H1 (cell line): ENCODE data around the gene CFDP1. TPM values are rescaled to one million over a fixed set of nuclear protein-coding genes. Genes with fewer than 3 reads are reported as not detected.
"Not testable (repeated sequence)": the region's sequence is repeated elsewhere in the genome, so short reads cannot be mapped to it uniquely, and the experiment has no call there.

ENCODE experiments used
- CTCF ChIA-PET: fragments of 300-600 bp; sonication (Branson Sonifier 250); formaldehyde crosslinking; loops from one replicate; lab custom pipeline; 2021; ENCODE audit not compliant: partially characterized antibody; lab: Charles Lee
- POLR2A ChIA-PET: fragments of 300-600 bp; sonication (Branson Sonifier 250); formaldehyde crosslinking; loops from one replicate; lab custom pipeline; 2021; ENCODE audit warnings: inconsistent platforms; ENCODE audit not compliant: partially characterized antibody; lab: Charles Lee
- DNase-seq, 2 experiments: peaks; one replicate each; pipeline versions ENCODE4 v3.0.0 to v3.0.0-alpha.2; 2010 to 2022; ENCODE audit warnings: low spot score in 2 of 2, low read depth in 1 of 2, mixed read lengths in 1 of 2
- FAIRE-seq: peaks from 2 replicates; lab custom pipeline; 2011; peaks lifted over from hg19 to GRCh38; lab: Jason Lieb, UNC
- H2AFZ ChIP-seq: 2 replicates; pipeline ENCODE4 v1.8.1; 2012; ENCODE audit warnings: low read length, inconsistent platforms
- H2AK5ac ChIP-seq: 2 replicates; pipeline ENCODE4 v1.6.1; 2013; ENCODE audit warnings: low read depth, low read length
- H2BK120ac ChIP-seq: replicated peaks from 2 replicates; pipeline ENCODE3; 2013; ENCODE audit warnings: low read depth, low read length, inconsistent platforms
- H2BK12ac ChIP-seq: 2 replicates; pipeline ENCODE4 v1.6.1; 2013; ENCODE audit warnings: low read depth, low read length
- H2BK15ac ChIP-seq: 2 replicates; pipeline ENCODE4 v1.6.1; 2013; ENCODE audit warnings: low read length
- H2BK20ac ChIP-seq: 2 replicates; pipeline ENCODE4 v1.6.1; 2013; ENCODE audit warnings: low read length
- H2BK5ac ChIP-seq: 2 replicates; pipeline ENCODE4 v1.6.1; 2013; ENCODE audit warnings: low read depth, low read length
- H3K14ac ChIP-seq: 2 replicates; pipeline ENCODE4 v1.6.1; 2013; ENCODE audit warnings: inconsistent platforms; ENCODE audit not compliant: insufficient read length
- H3K18ac ChIP-seq: 2 replicates; pipeline ENCODE4 v1.6.1; 2013; ENCODE audit warnings: low read length; ENCODE audit errors: extremely low read depth
- H3K23ac ChIP-seq: 2 replicates; pipeline ENCODE4 v1.6.1; 2013; ENCODE audit warnings: inconsistent platforms; ENCODE audit not compliant: insufficient read length
- H3K23me2 ChIP-seq: 2 replicates; pipeline ENCODE4 v1.6.1; 2013; ENCODE audit warnings: low read depth, low read length
- H3K27ac ChIP-seq: 2 replicates; pipeline ENCODE4 v1.6.1; 2011; ENCODE audit warnings: low read depth, low read length, inconsistent platforms
- H3K27me3 ChIP-seq, 4 experiments: replicated peaks in 1 of 4; 1 replicate in 1 of 4; 2 replicates in 3 of 4; pipeline versions ENCODE4 v1.6.1 to v1.8.1; 2011 to 2013; ENCODE audit warnings: low read length in 3 of 4, mild to moderate bottlenecking in 3 of 4, inconsistent platforms in 2 of 4, mixed read lengths in 2 of 4, moderate library complexity in 1 of 4; ENCODE audit not compliant: control insufficient read depth in 3 of 4, insufficient read depth in 3 of 4; ENCODE audit errors: extremely low read depth in 1 of 4
- H3K36me3 ChIP-seq, 4 experiments: 2 replicates each; pipeline versions ENCODE4 v1.6.1 to v1.8.1; 2011 to 2013; ENCODE audit warnings: mild to moderate bottlenecking in 4 of 4, low read length in 3 of 4, moderate library complexity in 2 of 4, control low read depth in 1 of 4, inconsistent platforms in 1 of 4; ENCODE audit not compliant: insufficient read depth in 4 of 4, control insufficient read depth in 2 of 4
- H3K4ac ChIP-seq: replicated peaks from 2 replicates; pipeline ENCODE3; 2013; ENCODE audit warnings: low read length, low read depth, mixed read lengths, inconsistent platforms; ENCODE audit not compliant: insufficient read length
- H3K4me1 ChIP-seq, 4 experiments: replicated peaks in 1 of 4; 1 replicate in 1 of 4; 2 replicates in 3 of 4; pipeline versions ENCODE4 v1.6.1 to v1.8.1; 2011 to 2013; ENCODE audit warnings: low read length in 3 of 4, inconsistent platforms in 2 of 4, mixed read lengths in 1 of 4; ENCODE audit not compliant: insufficient read depth in 4 of 4, control insufficient read depth in 3 of 4
- H3K4me2 ChIP-seq, 2 experiments: 2 replicates each; pipeline versions ENCODE4 v1.6.1 to v1.8.1; 2011 to 2013; ENCODE audit warnings: low read depth in 2 of 2, low read length in 2 of 2, control low read depth in 1 of 2, inconsistent platforms in 1 of 2, mild to moderate bottlenecking in 1 of 2; ENCODE audit not compliant: insufficient read depth in 1 of 2
- H3K4me3 ChIP-seq, 4 experiments: fragments of 200-600, 300-600 bp in 1 of 4; sonication (generic), shearing (Covaris generic), sonication (Bioruptor Twin) in 1 of 4; 2 replicates each; pipeline versions ENCODE4 v1.5.1 to v1.8.1; 2011 to 2016; ENCODE audit warnings: low read length in 4 of 4, low read depth in 3 of 4, control low read depth in 2 of 4, inconsistent platforms in 2 of 4, mild to moderate bottlenecking in 2 of 4, mixed read lengths in 1 of 4, moderate library complexity in 1 of 4; ENCODE audit not compliant: insufficient read depth in 2 of 4; ENCODE audit errors: extremely low read depth in 1 of 4
- H3K56ac ChIP-seq: replicated peaks from 2 replicates; pipeline ENCODE3; 2013; ENCODE audit warnings: low read depth, mild to moderate bottlenecking, mixed read lengths, low read length, inconsistent platforms; ENCODE audit not compliant: insufficient read length
- H3K79me1 ChIP-seq: 2 replicates; pipeline ENCODE4 v1.6.1; 2013; ENCODE audit warnings: low read depth, low read length, control low read depth
- H3K79me2 ChIP-seq, 2 experiments: 2 replicates each; pipeline versions ENCODE4 v1.6.1 to v1.8.1; 2012 to 2013; ENCODE audit warnings: low read length in 2 of 2, mild to moderate bottlenecking in 2 of 2, inconsistent platforms in 1 of 2; ENCODE audit not compliant: insufficient read depth in 2 of 2, control insufficient read depth in 1 of 2
- H3K9ac ChIP-seq, 4 experiments: replicated peaks in 1 of 4; 1 replicate in 1 of 4; 2 replicates in 3 of 4; pipeline versions ENCODE4 v1.6.1 to v1.8.1; 2011 to 2013; ENCODE audit warnings: low read depth in 3 of 4, low read length in 3 of 4, control low read depth in 2 of 4, mild to moderate bottlenecking in 2 of 4, moderate library complexity in 2 of 4, inconsistent platforms in 1 of 4; ENCODE audit errors: extremely low read depth in 1 of 4
- H3K9me3 ChIP-seq, 2 experiments: 2 replicates each; pipeline versions ENCODE4 v1.6.1 to v1.8.1; 2012 to 2013; ENCODE audit warnings: mild to moderate bottlenecking in 2 of 2, moderate library complexity in 2 of 2, control low read depth in 1 of 2, inconsistent platforms in 1 of 2, low read depth in 1 of 2, low read length in 1 of 2, mixed read lengths in 1 of 2; ENCODE audit not compliant: insufficient read depth in 2 of 2
- H4K20me1 ChIP-seq, 2 experiments: replicated peaks in 1 of 2; 2 replicates each; pipeline versions ENCODE3 to v1.8.1; 2011 to 2013; ENCODE audit warnings: inconsistent platforms in 2 of 2, low read length in 2 of 2, mild to moderate bottlenecking in 1 of 2; ENCODE audit not compliant: insufficient read depth in 2 of 2, control insufficient read depth in 1 of 2
- H4K5ac ChIP-seq: 2 replicates; pipeline ENCODE4 v1.6.1; 2013; ENCODE audit warnings: low read length, low read depth, mixed read lengths, inconsistent platforms; ENCODE audit not compliant: insufficient read length
- H4K8ac ChIP-seq: 2 replicates; pipeline ENCODE4 v1.8.0; 2013; ENCODE audit warnings: mild to moderate bottlenecking, moderate library complexity, low read length, inconsistent platforms; ENCODE audit not compliant: insufficient read depth; ENCODE audit errors: extremely low read depth
- H4K91ac ChIP-seq: replicated peaks from 2 replicates; pipeline ENCODE3; 2013; ENCODE audit warnings: low read length, mixed read lengths, inconsistent platforms; ENCODE audit not compliant: insufficient read length
- WGBS, 2 experiments: shearing (Covaris generic) in 1 of 2; methylation state at CpG; one replicate each; pipeline versions ENCODE4 v1.1.6 to v1.1.7; 2013 to 2015; ENCODE audit warnings: low lambda C conversion rate in 2 of 2, mixed read lengths in 2 of 2, inconsistent platforms in 1 of 2, low coverage in 1 of 2, missing lambda C conversion rate in 1 of 2; ENCODE audit not compliant: insufficient replicate concordance in 2 of 2, insufficient coverage in 1 of 2, insufficient read length in 1 of 2; ENCODE audit errors: extremely low coverage in 1 of 2, missing lambda C conversion rate in 1 of 2; 5-methylcytosine and 5-hydroxymethylcytosine counted together
- polyA plus RNA-seq, 7 experiments: library from polyadenylated mRNA; depleted of rRNA in 3 of 7; stranded (reverse) in 5 of 7; unstranded in 2 of 7; fragments of >200 nt in 5 of 7; fragments of 200-250 nt in 2 of 7; gene quantifications; 1 replicate in 5 of 7; 2 replicates in 1 of 7; 4 replicates in 1 of 7; pipeline versions ENCODE4 v1.2.1 to v1.2.3, GENCODE V29; 2011 to 2013; ENCODE audit warnings: missing spikeins in 2 of 7, mixed read lengths in 2 of 7
- total RNA-seq: library from RNA; stranded (reverse); fragmentation: NEBNext Ultra II Directional; extraction: Animal tissue kit (Norgen Biotek cat#: 25700); gene quantifications from 2 replicates; pipeline ENCODE4 v1.2.1, GENCODE V29; 2021

Gene CFDP1
- total and polyA plus RNA-seq, 2 of the 8 experiments (the other 6 are each of a cell fraction or from before 2014, with no cell fraction given), result 25.5 to 77.3 TPM

GRCh38 chr16:75272629-75273028, 160.7 kb downstream of the CFDP1 start:
- H4K5ac ChIP-seq, H2AK5ac ChIP-seq, H3K14ac ChIP-seq, H3K4me2 ChIP-seq, FAIRE-seq, H3K36me3 ChIP-seq, H3K4ac ChIP-seq, H3K9ac ChIP-seq, H3K18ac ChIP-seq, H3K27ac ChIP-seq, H3K9me3 ChIP-seq, H3K27me3 ChIP-seq, H3K23ac ChIP-seq, H2BK120ac ChIP-seq, H3K79me2 ChIP-seq, H3K4me1 ChIP-seq, H3K56ac ChIP-seq, H2BK12ac ChIP-seq, H2BK20ac ChIP-seq, H3K4me3 ChIP-seq, H2BK15ac ChIP-seq, DNase-seq, H3K79me1 ChIP-seq, H4K20me1 ChIP-seq, H3K23me2 ChIP-seq, H4K8ac ChIP-seq, H2BK5ac ChIP-seq, H2AFZ ChIP-seq, H4K91ac ChIP-seq: not testable (repeated sequence)
- 94% methylated on average over 7 of the region's 10 CpGs; no CpG with 5 or more reads in 1 of the 2 experiments for WGBS, 2 experiments
- CTCF ChIA-PET, result interaction anchor here (0.7 to 2.9 kb wide), 9 partner anchors 9 to 131 kb away, joined by 3 to 16 read pairs (median 3); no protein-coding TSS in a partner anchor
- POLR2A ChIA-PET, result interaction anchor here (1.5 to 3.4 kb wide), 3 partner anchors 19 to 23 kb away, joined by 4 to 14 read pairs (median 4); partner anchors contain the start of gene BCAR1
